ENCODE results near the gene PTMS.

The PTMS gene

GRCh38 chr12:6772726-6773589, 6.8 kb downstream of the PTMS start:
- no peak for DNase-seq

GRCh38 chr12:6773590-6774351, 7.6 kb downstream of the PTMS start:
- no peak for DNase-seq

GRCh38 chr12:6774499-6775062, 8.4 kb downstream of the PTMS start:
- DNase-seq = no peak

GRCh38 chr12:6775185-6776174, 9.3 kb downstream of the PTMS start:
- no peak for DNase-seq

GRCh38 chr12:6777386-6777785, 11.2 kb downstream of the PTMS start:
- DNase-seq = no peak

GRCh38 chr12:6778217-6778573, 12.0 kb downstream of the PTMS start:
- no peak for DNase-seq

- DNase-seq = peak; percentile 24
Measured at GRCh38 chr12:6778574-6779550, 12.7 kb downstream of the PTMS start.

GRCh38 chr12:6779708-6780432, 13.7 kb downstream of the PTMS start:
- DNase-seq = no peak

GRCh38 chr12:6780573-6780972, 14.4 kb downstream of the PTMS start:
- no peak for DNase-seq

GRCh38 chr12:6782119-6782518, 16.0 kb downstream of the PTMS start:
- DNase-seq = no peak

- DNase-seq = no peak
Measured at GRCh38 chr12:6782850-6783566, 16.8 kb downstream of the PTMS start.

- no peak for DNase-seq
Measured at GRCh38 chr12:6783828-6784227, 17.7 kb downstream of the PTMS start.

GRCh38 chr12:6784296-6784695, 18.1 kb downstream of the PTMS start:
- DNase-seq = no peak

GRCh38 chr12:6784761-6785160, 18.6 kb downstream of the PTMS start:
- no peak for DNase-seq

- no peak for DNase-seq
Measured at GRCh38 chr12:6786416-6787094, 20.4 kb downstream of the PTMS start.

- no peak for DNase-seq
Measured at GRCh38 chr12:6787309-6787708, 21.1 kb downstream of the PTMS start.

GRCh38 chr12:6788972-6789924, 23.1 kb downstream of the PTMS start, which contains the start of gene CD4:
TSS of gene CD4 (plus strand) at chr12:6789528. CDS start at chr12:6800139, 10,611 bp downstream.
- no peak for DNase-seq
